ENCODE results near the gene TIMM22.
"Not testable (repeated sequence)": the region's sequence is repeated elsewhere in the genome, so short reads cannot be mapped to it uniquely, and the experiment has no call there.

TIMM22 gene

GRCh38 chr17:1043601-1044251 lies 46.8 kb downstream of the TIMM22 start:
- no peak for DNase-seq

GRCh38 chr17:1044387-1045009 lies 47.6 kb downstream of the TIMM22 start:
- not testable (repeated sequence) for DNase-seq

GRCh38 chr17:1045456-1045855 lies 48.5 kb downstream of the TIMM22 start:
- DNase-seq = no peak

GRCh38 chr17:1047177-1047878 lies 50.4 kb downstream of the TIMM22 start:
- DNase-seq = no peak

- DNase-seq = no peak
Observed at GRCh38 chr17:1047879-1048470, 51.0 kb downstream of the TIMM22 start.

- DNase-seq = not testable (repeated sequence)
Observed at GRCh38 chr17:1048516-1049115, 51.7 kb downstream of the TIMM22 start.

GRCh38 chr17:1049446-1050225 lies 52.7 kb downstream of the TIMM22 start:
- no peak for DNase-seq

GRCh38 chr17:1050246-1050995 lies 53.5 kb downstream of the TIMM22 start:
- DNase-seq = no peak

- DNase-seq = no peak
Observed at GRCh38 chr17:1050996-1051925, 54.3 kb downstream of the TIMM22 start.
